ENCODE data around the gene NT5M. TPM values are rescaled to one million over a fixed set of nuclear protein-coding genes. Genes with fewer than 3 reads are reported as not detected.

NT5M gene
- polyA plus RNA-seq, 3 donors = 0.23 to 0.57 (median 0.25) TPM

DNA sequence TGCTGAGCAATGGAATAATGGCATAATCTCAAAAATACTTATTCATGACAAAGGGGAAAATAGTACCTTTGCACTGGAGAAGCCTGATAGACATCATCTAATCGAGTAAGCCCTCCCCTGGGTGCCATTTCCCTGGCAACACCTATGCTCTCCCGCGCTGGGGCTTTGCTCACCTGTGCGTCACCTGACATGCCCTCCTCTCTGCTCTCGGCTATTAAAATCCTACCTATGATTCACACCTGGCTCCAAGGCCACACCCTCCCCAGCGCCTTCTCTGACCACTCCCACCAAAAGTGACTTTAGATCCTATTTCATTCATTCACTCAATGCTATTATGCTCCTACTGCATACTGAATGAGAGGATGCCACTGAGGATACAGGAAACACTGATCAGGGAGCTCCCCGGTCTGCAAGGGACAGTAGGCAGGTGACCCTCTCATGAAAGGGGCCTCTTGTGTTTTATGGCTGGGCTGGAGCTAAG is 83.9 kb downstream of the NT5M start:
- Histone ChIP-seq H2AFZ (ENCODE audit: insufficient read depth, low read depth, low read length, poor library complexity, severe bottlenecking) (no peak overlapping the region), H3K4me2 (replicated peaks; ENCODE audit: extremely low read depth, low read length, poor library complexity, severe bottlenecking) (no peak overlapping the region), H3K27ac (ENCODE audit: low read depth in 1 of 2, low read length in 2 of 2) (no peak overlapping the region), H3K9me3 (replicated peaks in 1 of 2; ENCODE audit: control insufficient read depth in 1 of 2, insufficient read depth in 1 of 2, low read length in 2 of 2) (peaks cover 0 to 6% of the 10 kb centered on the region in 2 donors), H3K4me1 (ENCODE audit: control insufficient read depth in 1 of 2, insufficient read depth in 2 of 2, low read length in 2 of 2) (no peaks in the 10 kb centered on the region), H4K20me1 (ENCODE audit: insufficient read depth, low read length) (no peaks in the 10 kb centered on the region), H3K79me2 (ENCODE audit: insufficient read depth, low read length) (no peaks in the 10 kb centered on the region), H3K36me3 (replicated peaks in 1 of 2; ENCODE audit: control insufficient read depth in 1 of 2, insufficient read depth in 2 of 2, low read length in 2 of 2) (no peaks in the 10 kb centered on the region), H3K9ac (ENCODE audit: insufficient read depth, low read length, poor library complexity, severe bottlenecking) (no peak overlapping the region), H3K4me3 (replicated peaks in 1 of 3; ENCODE audit: low read depth in 2 of 3, low read length in 3 of 3) (no peak overlapping the region), H3K27me3 (ENCODE audit: control insufficient read depth in 2 of 2, insufficient read depth in 2 of 2, low read length in 2 of 2) (peaks cover 0 to 1% of the 10 kb centered on the region in 2 donors)
- H3K9me3 Mint-ChIP-seq = peaks cover 0 to 8% (median 7%) of the 10 kb centered on the region in 7 donors
- 98% methylated on average over 6 of the region's 7 CpGs for WGBS (ENCODE audit: insufficient coverage)
- DNase-seq = no peak
- no peak overlapping the region for H3K27ac Mint-ChIP-seq
- intact Hi-C loops (cut with micrococcal nuclease) = no loop called here
- H3K4me3 Mint-ChIP-seq = no peak overlapping the region
- TF ChIP-seq, protein P1, sequence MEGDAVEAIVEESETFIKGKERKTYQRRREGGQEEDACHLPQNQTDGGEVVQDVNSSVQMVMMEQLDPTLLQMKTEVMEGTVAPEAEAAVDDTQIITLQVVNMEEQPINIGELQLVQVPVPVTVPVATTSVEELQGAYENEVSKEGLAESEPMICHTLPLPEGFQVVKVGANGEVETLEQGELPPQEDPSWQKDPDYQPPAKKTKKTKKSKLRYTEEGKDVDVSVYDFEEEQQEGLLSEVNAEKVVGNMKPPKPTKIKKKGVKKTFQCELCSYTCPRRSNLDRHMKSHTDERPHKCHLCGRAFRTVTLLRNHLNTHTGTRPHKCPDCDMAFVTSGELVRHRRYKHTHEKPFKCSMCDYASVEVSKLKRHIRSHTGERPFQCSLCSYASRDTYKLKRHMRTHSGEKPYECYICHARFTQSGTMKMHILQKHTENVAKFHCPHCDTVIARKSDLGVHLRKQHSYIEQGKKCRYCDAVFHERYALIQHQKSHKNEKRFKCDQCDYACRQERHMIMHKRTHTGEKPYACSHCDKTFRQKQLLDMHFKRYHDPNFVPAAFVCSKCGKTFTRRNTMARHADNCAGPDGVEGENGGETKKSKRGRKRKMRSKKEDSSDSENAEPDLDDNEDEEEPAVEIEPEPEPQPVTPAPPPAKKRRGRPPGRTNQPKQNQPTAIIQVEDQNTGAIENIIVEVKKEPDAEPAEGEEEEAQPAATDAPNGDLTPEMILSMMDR (IDR thresholded peaks at IDR 0.05) = no peak
- H3K36me3 Mint-ChIP-seq = no peaks in the 10 kb centered on the region
- H3K27me3 Mint-ChIP-seq (ENCODE audit: low read depth in 3 of 3) = peaks cover 11 to 17% (median 14%) of the 10 kb centered on the region in 3 donors
- H3K4me1 Mint-ChIP-seq = peaks cover 5% of the 10 kb centered on the region

DNA sequence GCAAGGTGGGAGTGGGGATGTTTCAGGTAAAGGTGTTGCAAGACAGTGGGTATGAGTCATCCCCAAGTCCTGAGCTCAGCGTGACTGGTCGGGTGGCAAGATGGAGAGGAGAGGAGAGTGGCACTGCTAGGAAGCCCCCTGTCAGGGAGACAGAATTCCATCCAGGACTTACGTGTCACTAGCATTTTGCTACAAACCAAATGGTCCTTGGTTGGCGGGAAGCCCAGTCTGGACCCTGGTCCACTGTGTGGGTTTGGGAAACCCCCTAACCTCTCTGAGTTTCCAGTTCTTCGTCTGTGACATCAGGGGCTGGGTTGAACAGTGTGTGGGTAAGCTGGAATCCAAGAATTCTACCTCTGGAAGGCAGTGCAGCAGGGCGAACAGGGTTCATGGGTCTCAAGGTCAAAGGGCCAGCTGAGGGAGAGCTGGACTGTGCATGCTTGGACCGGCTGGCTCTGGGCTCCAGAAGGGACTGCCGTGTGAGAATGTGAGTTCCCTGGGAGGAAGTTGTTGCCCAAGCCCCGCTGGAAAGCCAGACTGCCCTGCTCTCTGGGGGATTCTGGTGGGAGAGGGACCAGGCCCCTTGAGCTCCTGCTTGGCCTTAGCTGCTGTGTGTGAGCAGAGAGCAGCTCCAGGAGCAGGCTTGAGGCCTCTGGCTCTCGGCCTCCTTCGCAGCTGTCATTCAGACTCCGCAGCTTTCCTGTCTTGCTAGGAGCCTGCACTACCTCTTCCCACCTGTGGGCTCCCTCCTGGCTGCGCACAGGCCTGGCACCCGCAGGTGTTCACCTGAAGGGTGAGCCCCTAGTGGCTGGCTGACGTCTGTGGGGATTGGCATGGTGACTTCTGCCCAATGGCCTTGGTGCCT is 84.6 kb downstream of the NT5M start:
- intact Hi-C loops (cut with micrococcal nuclease) = no loop called here
- Histone ChIP-seq H3K4me2 (replicated peaks; ENCODE audit: extremely low read depth, low read length, poor library complexity, severe bottlenecking) (no peak overlapping the region), H4K20me1 (ENCODE audit: insufficient read depth, low read length) (no peaks in the 10 kb centered on the region), H3K4me3 (replicated peaks in 1 of 3; ENCODE audit: low read depth in 2 of 3, low read length in 3 of 3) (no peak overlapping the region), H3K9me3 (replicated peaks in 1 of 2; ENCODE audit: control insufficient read depth in 1 of 2, insufficient read depth in 1 of 2, low read length in 2 of 2) (peaks cover 0 to 6% of the 10 kb centered on the region in 2 donors), H3K4me1 (ENCODE audit: control insufficient read depth in 1 of 2, insufficient read depth in 2 of 2, low read length in 2 of 2) (no peaks in the 10 kb centered on the region), H2AFZ (ENCODE audit: insufficient read depth, low read depth, low read length, poor library complexity, severe bottlenecking) (no peak overlapping the region), H3K27ac (ENCODE audit: low read depth in 1 of 2, low read length in 2 of 2) (no peak overlapping the region), H3K9ac (ENCODE audit: insufficient read depth, low read length, poor library complexity, severe bottlenecking) (no peak overlapping the region), H3K79me2 (ENCODE audit: insufficient read depth, low read length) (no peaks in the 10 kb centered on the region), H3K36me3 (replicated peaks in 1 of 2; ENCODE audit: control insufficient read depth in 1 of 2, insufficient read depth in 2 of 2, low read length in 2 of 2) (no peaks in the 10 kb centered on the region), H3K27me3 (ENCODE audit: control insufficient read depth in 2 of 2, insufficient read depth in 2 of 2, low read length in 2 of 2) (peaks cover 0 to 2% of the 10 kb centered on the region in 2 donors)
- Mint-ChIP-seq H3K4me3 (no peak overlapping the region), H3K27ac (no peak overlapping the region), H3K4me1 (peaks cover 9% of the 10 kb centered on the region), H3K27me3 (ENCODE audit: low read depth in 3 of 3) (peaks cover 11 to 15% (median 14%) of the 10 kb centered on the region in 3 donors), H3K36me3 (no peaks in the 10 kb centered on the region), H3K9me3 (peaks cover 0 to 8% (median 7%) of the 10 kb centered on the region in 7 donors)
- 71% methylated on average over 9 of the region's 15 CpGs for WGBS (ENCODE audit: insufficient coverage)
- TF ChIP-seq, protein P1 (IDR thresholded peaks at IDR 0.05) = no peak
- DNase-seq = no peak
